CD4-positive, alpha-beta memory T cell (primary cell): ENCODE results near the gene SBDS. TPM values are rescaled to one million over a fixed set of nuclear protein-coding genes. Genes with fewer than 3 reads are reported as not detected.
"Not testable (repeated sequence)": the region's sequence is repeated elsewhere in the genome, so short reads cannot be mapped to it uniquely, and the experiment has no call there.

Experiments
- CTCF ChIA-PET: fragments of 350-600 bp; sonication (Branson Sonifier 250); formaldehyde crosslinking; loops from one replicate; lab custom pipeline; 2021; ENCODE audit warnings: inconsistent platforms; ENCODE audit not compliant: partially characterized antibody; lab: Charles Lee
- POLR2A ChIA-PET: fragments of 350-600 bp; sonication (Branson Sonifier 250); formaldehyde crosslinking; loops from one replicate; lab custom pipeline; 2021; ENCODE audit not compliant: partially characterized antibody; lab: Charles Lee
- DNase-seq, 5 donors: peaks; one replicate each; pipeline versions ENCODE4 v3.0.0 to v3.0.0-alpha.2; 2020 to 2022; ENCODE audit warnings: mixed read lengths in 1 of 5
- H3K27ac ChIP-seq: one replicate; pipeline ENCODE4 v1.7.0; 2013; ENCODE audit warnings: low read depth, low read length
- H3K27me3 ChIP-seq: 2 replicates; pipeline ENCODE4 v1.7.0; 2013; ENCODE audit warnings: mild to moderate bottlenecking, low read length, moderate library complexity; ENCODE audit not compliant: insufficient read depth
- H3K36me3 ChIP-seq: 2 replicates; pipeline ENCODE4 v1.7.0; 2013; ENCODE audit warnings: mild to moderate bottlenecking, low read length, moderate library complexity; ENCODE audit not compliant: insufficient read depth
- H3K4me1 ChIP-seq: 2 replicates; pipeline ENCODE4 v1.7.0; 2013; ENCODE audit warnings: mild to moderate bottlenecking, low read length, moderate library complexity; ENCODE audit not compliant: insufficient read depth
- H3K4me3 ChIP-seq, 2 donors: one replicate each; pipeline ENCODE4 v1.7.0; 2013; ENCODE audit warnings: low read length in 2 of 2, mild to moderate bottlenecking in 1 of 2
- H3K9me3 ChIP-seq, 2 donors: one replicate each; pipeline ENCODE4 v1.7.0; 2013; ENCODE audit warnings: low read length in 2 of 2, control low read depth in 1 of 2; ENCODE audit not compliant: control insufficient read depth in 1 of 2
- H3K27ac Mint-ChIP-seq, 7 donors: one replicate each; pipeline ENCODE4 v1.8.0; 2020 to 2021; ENCODE audit warnings: mixed read lengths in 7 of 7, mild to moderate bottlenecking in 6 of 7, inconsistent platforms in 3 of 7, moderate library complexity in 3 of 7
- H3K27me3 Mint-ChIP-seq, 2 donors: one replicate each; pipeline ENCODE4 v1.8.0; 2020 to 2021; ENCODE audit warnings: mixed read lengths in 2 of 2
- H3K36me3 Mint-ChIP-seq, 2 donors: one replicate each; pipeline ENCODE4 v1.8.0; 2020 to 2021; ENCODE audit warnings: mixed read lengths in 2 of 2, inconsistent platforms in 1 of 2, mild to moderate bottlenecking in 1 of 2
- H3K4me1 Mint-ChIP-seq, 4 donors: one replicate each; pipeline ENCODE4 v1.8.0; 2020 to 2021; ENCODE audit warnings: mixed read lengths in 4 of 4, mild to moderate bottlenecking in 1 of 4
- H3K4me3 Mint-ChIP-seq, 8 donors: one replicate each; pipeline ENCODE4 v1.8.0; 2020 to 2021; ENCODE audit warnings: mixed read lengths in 8 of 8, mild to moderate bottlenecking in 7 of 8, moderate library complexity in 6 of 8, inconsistent platforms in 3 of 8
- H3K9me3 Mint-ChIP-seq, 8 donors: one replicate each; pipeline ENCODE4 v1.8.0; 2020 to 2021; ENCODE audit warnings: mixed read lengths in 8 of 8, mild to moderate bottlenecking in 5 of 8, inconsistent platforms in 3 of 8, moderate library complexity in 1 of 8
- intact Hi-C: fragments of 100-400 bp; cut with micrococcal nuclease; formaldehyde crosslinking; loops from one replicate; pipeline ENCODE4 v1.15.1; 2023
- polyA plus RNA-seq, 2 donors: library from polyadenylated mRNA; unstranded; fragments of 300-500 nt; fragmentation: Illumina TruSeq; gene quantifications; one replicate each; pipeline ENCODE4 v1.2.3, GENCODE V29; 2021
- total RNA-seq, 2 experiments: library from RNA; stranded (reverse); gene quantifications; one replicate each; pipeline ENCODE4 v1.2.3, GENCODE V29; 2021

Gene SBDS
- total and polyA plus RNA-seq, 4 experiments from 2014 or later, result 69.7 to 127 (median 78.1) TPM

DNA sequence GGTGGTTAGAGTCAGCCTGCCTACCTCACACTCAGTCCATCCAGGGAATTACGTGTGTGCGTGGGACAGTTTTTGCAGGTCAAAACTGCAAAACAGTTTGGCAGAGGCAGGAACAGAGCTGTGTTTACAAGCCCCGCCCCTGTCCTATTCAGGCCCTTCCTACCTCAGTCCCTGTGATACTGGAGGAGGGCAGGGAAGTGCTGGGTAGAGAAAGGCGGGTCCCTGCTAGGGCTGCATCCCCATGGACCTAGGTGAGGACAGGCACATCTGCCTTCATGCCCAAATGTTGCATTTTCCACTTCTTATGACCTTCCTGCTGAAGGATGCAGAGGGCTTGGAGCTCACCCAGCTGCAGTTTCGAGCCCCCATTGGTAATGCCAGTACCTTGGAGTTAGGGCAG, 25.1 kb downstream of the SBDS start:
- Histone ChIP-seq H3K27me3 (no peaks in the 10 kb centered on the region), H3K4me3 (no peak overlapping the region), H3K4me1 (no peaks in the 10 kb centered on the region), H3K9me3 (no peaks in the 10 kb centered on the region), H3K27ac (no peak overlapping the region), H3K36me3 (no peaks in the 10 kb centered on the region)
- no peaks in the 10 kb centered on the region for H3K36me3 Mint-ChIP-seq
- DNase-seq, result no peak
- H3K27ac Mint-ChIP-seq, result no peak overlapping the region
- ChIA-PET CTCF (no interaction called here), POLR2A (no interaction called here)
- no peak overlapping the region for H3K4me3 Mint-ChIP-seq
- H3K27me3 Mint-ChIP-seq, result no peaks in the 10 kb centered on the region
- no peaks in the 10 kb centered on the region for H3K4me1 Mint-ChIP-seq
- intact Hi-C loops, result no loop called here
- H3K9me3 Mint-ChIP-seq, result peaks cover 0 to 2% (median 0%) of the 10 kb centered on the region in 8 donors

- intact Hi-C loops, H3K27me3 ChIP-seq, H3K36me3 ChIP-seq, H3K4me3 ChIP-seq, H3K27me3 Mint-ChIP-seq, CTCF ChIA-PET, H3K4me1 ChIP-seq, POLR2A ChIA-PET, H3K9me3 Mint-ChIP-seq, H3K4me3 Mint-ChIP-seq, DNase-seq, H3K4me1 Mint-ChIP-seq, H3K36me3 Mint-ChIP-seq, H3K27ac ChIP-seq, H3K27ac Mint-ChIP-seq, H3K9me3 ChIP-seq: not testable (repeated sequence)
Measured at GRCh38 chr7:66969001-66969400, 26.4 kb downstream of the SBDS start.

GRCh38 chr7:66967029-66967428, 28.4 kb downstream of the SBDS start:
- Mint-ChIP-seq H3K36me3 (no peaks in the 10 kb centered on the region), H3K27me3 (no peaks in the 10 kb centered on the region), H3K4me3 (no peak overlapping the region), H3K9me3 (peaks cover 0 to 2% (median 0%) of the 10 kb centered on the region in 8 donors), H3K27ac (no peak overlapping the region), H3K4me1 (peaks cover 0 to 2% (median 0%) of the 10 kb centered on the region in 4 donors)
- H3K4me3 ChIP-seq, result no peak overlapping the region
- intact Hi-C loops, result no loop called here
- POLR2A ChIA-PET, result no interaction called here
- no peak overlapping the region for H3K27ac ChIP-seq
- no peaks in the 10 kb centered on the region for H3K36me3 ChIP-seq
- DNase-seq, result no peak
- CTCF ChIA-PET, result no interaction called here
- H3K27me3 ChIP-seq, result no peaks in the 10 kb centered on the region
- H3K9me3 ChIP-seq, result no peaks in the 10 kb centered on the region
- H3K4me1 ChIP-seq, result no peaks in the 10 kb centered on the region

DNA sequence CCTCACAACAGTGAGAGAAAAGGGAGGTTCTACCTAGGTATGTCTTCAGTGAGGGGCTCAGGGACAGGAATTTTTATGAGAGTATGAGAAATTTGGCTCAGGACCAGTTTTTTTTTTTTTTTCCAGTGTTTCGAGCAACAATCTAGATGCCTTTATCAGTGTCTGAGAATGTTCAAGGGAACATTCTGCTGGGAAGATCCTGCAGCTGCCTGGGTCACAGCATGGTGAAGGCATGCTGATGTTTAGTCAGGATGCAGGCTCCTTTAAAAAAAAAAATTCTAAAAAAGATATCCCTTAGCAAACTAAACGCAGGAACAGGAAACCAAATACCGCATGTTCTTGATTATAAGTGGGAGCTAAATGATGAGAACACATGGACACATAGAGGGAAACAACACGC, 31.0 kb downstream of the SBDS start:
- Mint-ChIP-seq H3K27ac (no peak overlapping the region), H3K36me3 (peaks cover 0 to 3% of the 10 kb centered on the region in 2 donors), H3K9me3 (peaks cover 0 to 2% (median 0%) of the 10 kb centered on the region in 8 donors), H3K27me3 (no peaks in the 10 kb centered on the region), H3K4me3 (no peak overlapping the region), H3K4me1 (peaks cover 0 to 2% (median 0%) of the 10 kb centered on the region in 4 donors)
- intact Hi-C loops, result no loop called here
- no peaks in the 10 kb centered on the region for H3K36me3 ChIP-seq
- no peaks in the 10 kb centered on the region for H3K27me3 ChIP-seq
- ChIA-PET CTCF (no interaction called here), POLR2A (no interaction called here)
- no peak overlapping the region for H3K27ac ChIP-seq
- H3K9me3 ChIP-seq, result no peaks in the 10 kb centered on the region
- H3K4me3 ChIP-seq, result no peak overlapping the region
- DNase-seq, result no peak
- no peaks in the 10 kb centered on the region for H3K4me1 ChIP-seq

GRCh38 chr7:66961096-66961495, 34.3 kb downstream of the SBDS start:
- Mint-ChIP-seq H3K4me3 (no peak overlapping the region), H3K9me3 (no peaks in the 10 kb centered on the region), H3K4me1 (peaks cover 0 to 2% (median 0%) of the 10 kb centered on the region in 4 donors)

DNA sequence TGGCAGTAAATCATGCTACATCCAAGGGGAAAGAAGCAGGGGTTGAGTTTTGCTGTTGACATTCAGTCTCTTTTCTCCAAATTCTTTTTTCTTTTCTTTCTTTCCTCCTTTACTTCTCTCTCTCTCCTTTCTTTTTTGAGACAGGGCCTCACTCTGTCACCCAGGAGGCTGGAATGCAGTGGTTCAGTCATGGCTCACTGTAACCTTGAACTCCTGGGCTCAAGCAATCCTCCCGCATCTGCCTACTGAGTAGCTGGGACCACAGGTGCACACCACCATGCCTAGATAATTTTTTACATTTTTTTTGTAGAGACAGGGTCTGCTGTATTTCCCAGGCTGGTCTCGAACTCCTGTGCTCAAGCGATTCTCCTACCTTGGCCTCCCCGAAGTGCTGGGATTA, 35.2 kb downstream of the SBDS start:
- peaks cover 27% of the 10 kb centered on the region for H3K36me3 ChIP-seq
- no peaks in the 10 kb centered on the region for H3K9me3 ChIP-seq
- Mint-ChIP-seq H3K4me1 (peaks cover 0 to 2% (median 0%) of the 10 kb centered on the region in 4 donors), H3K27me3 (no peaks in the 10 kb centered on the region), H3K36me3 (peaks cover 28 to 41% of the 10 kb centered on the region in 2 donors), H3K9me3 (no peaks in the 10 kb centered on the region), H3K4me3 (no peak overlapping the region), H3K27ac (peak overlapping the region in 1 of 7 donors; percentile 35)
- CTCF ChIA-PET, result no interaction called here
- no peaks in the 10 kb centered on the region for H3K4me1 ChIP-seq
- POLR2A ChIA-PET, result no interaction called here
- no peak overlapping the region for H3K4me3 ChIP-seq
- no peak for DNase-seq
- no peaks in the 10 kb centered on the region for H3K27me3 ChIP-seq
- intact Hi-C loops, result no loop called here
- H3K27ac ChIP-seq, result no peak overlapping the region

More at GRCh38 chr7:66961096-66961495, 34.3 kb downstream of the SBDS start:
- ChIA-PET CTCF (no interaction called here), POLR2A (no interaction called here)
- intact Hi-C loops, result no loop called here
- Mint-ChIP-seq H3K36me3 (peaks cover 21 to 32% of the 10 kb centered on the region in 2 donors), H3K27me3 (no peaks in the 10 kb centered on the region), H3K27ac (peak overlapping the region in 1 of 7 donors; percentile 19)
- Histone ChIP-seq H3K36me3 (peaks cover 18% of the 10 kb centered on the region), H3K27me3 (no peaks in the 10 kb centered on the region), H3K4me1 (no peaks in the 10 kb centered on the region), H3K4me3 (no peak overlapping the region), H3K27ac (no peak overlapping the region), H3K9me3 (no peaks in the 10 kb centered on the region)
- no peak for DNase-seq

GRCh38 chr7:66958538-66959350, 36.6 kb downstream of the SBDS start:
- POLR2A ChIA-PET, result no interaction called here
- intact Hi-C loops, result no loop called here
- CTCF ChIA-PET, result no interaction called here

More at GRCh38 chr7:66958538-66959350, 36.6 kb downstream of the SBDS start:
- Mint-ChIP-seq H3K27ac (no peak overlapping the region), H3K36me3 (peaks cover 32 to 48% of the 10 kb centered on the region in 2 donors), H3K9me3 (no peaks in the 10 kb centered on the region), H3K27me3 (no peaks in the 10 kb centered on the region), H3K4me1 (peaks cover 0 to 2% (median 0%) of the 10 kb centered on the region in 4 donors), H3K4me3 (no peak overlapping the region)
- no peak overlapping the region for H3K27ac ChIP-seq
- no peaks in the 10 kb centered on the region for H3K27me3 ChIP-seq
- H3K9me3 ChIP-seq, result no peaks in the 10 kb centered on the region
- no peaks in the 10 kb centered on the region for H3K4me1 ChIP-seq
- peaks cover 36% of the 10 kb centered on the region for H3K36me3 ChIP-seq
- H3K4me3 ChIP-seq, result no peak overlapping the region
- DNase-seq, result no peak
